Activated CD4-positive, alpha-beta T cell treated with anti-CD3 and anti-CD28 coated beads, Interleukin-2, amount 50 U/mL, for 24 hours (primary cell): ENCODE measurements around the gene PMEPA1.

ENCODE experiments used
- DNase-seq, 2 donors: peaks; one replicate each; pipeline ENCODE4 v3.0.0-alpha.2; 2020; ENCODE audit warnings: low read depth in 1 of 2, low spot score in 1 of 2

The PMEPA1 gene

GRCh38 chr20:57612436-57612835, 97.4 kb downstream of the PMEPA1 start:
- DNase-seq = no peak

GRCh38 chr20:57611586-57612311, 98.1 kb downstream of the PMEPA1 start:
- no peak for DNase-seq

GRCh38 chr20:57610261-57610952, 99.4 kb downstream of the PMEPA1 start:
- no peak for DNase-seq

GRCh38 chr20:57609842-57610167, 100.0 kb downstream of the PMEPA1 start:
- no peak for DNase-seq

GRCh38 chr20:57609086-57609841, 100.6 kb downstream of the PMEPA1 start:
- no peak for DNase-seq

GRCh38 chr20:57608516-57608915, 101.3 kb downstream of the PMEPA1 start:
- DNase-seq = no peak

- DNase-seq = no peak
These were observed 103.9 kb downstream of the PMEPA1 start for GRCh38 chr20:57605878-57606277.

- no peak for DNase-seq
These were observed 104.8 kb downstream of the PMEPA1 start for GRCh38 chr20:57605045-57605444.

GRCh38 chr20:57603120-57603519, 106.7 kb downstream of the PMEPA1 start:
- DNase-seq = no peak

GRCh38 chr20:57601737-57602136, 108.1 kb downstream of the PMEPA1 start:
- DNase-seq = no peak

- no peak for DNase-seq
These were observed 108.6 kb downstream of the PMEPA1 start for GRCh38 chr20:57601211-57601570.

- DNase-seq = no peak
These were observed 109.2 kb downstream of the PMEPA1 start for GRCh38 chr20:57600320-57601210.

GRCh38 chr20:57598491-57598890, 111.3 kb downstream of the PMEPA1 start:
- DNase-seq = no peak
